AG04449 (cell line): ENCODE data around the gene RPTN.

Source experiments
- CTCF ChIA-PET: fragments of 350-600 bp; formaldehyde crosslinking; extraction: SDS; loops from one replicate; lab custom pipeline; 2021; ENCODE audit warnings: antibody characterized with exemption; lab: Yijun Ruan, JAX
- POLR2A ChIA-PET: fragments of 400-600, 350-600 bp; formaldehyde crosslinking; extraction: SDS; loops from one replicate; lab custom pipeline; 2020; ENCODE audit warnings: antibody characterized with exemption, inconsistent platforms; lab: Yijun Ruan, JAX
- DNase-seq: peaks from one replicate; pipeline ENCODE4 v3.0.0-alpha.2; 2010; ENCODE audit warnings: low read depth, low spot score
- H3K4me3 ChIP-seq: 2 replicates; pipeline ENCODE4 v1.5.1; 2011; ENCODE audit warnings: low read depth, mild to moderate bottlenecking, control low read depth, low read length
- TF ChIP-seq, protein P1 (sequence below): IDR thresholded peaks from one replicate; pipeline ENCODE4 v1.5.1; 2011; ENCODE audit warnings: mild to moderate bottlenecking, moderate library complexity, low read length, control low read depth, inconsistent platforms; ENCODE audit not compliant: insufficient read depth; ENCODE audit errors: missing control alignments

Gene RPTN

DNA sequence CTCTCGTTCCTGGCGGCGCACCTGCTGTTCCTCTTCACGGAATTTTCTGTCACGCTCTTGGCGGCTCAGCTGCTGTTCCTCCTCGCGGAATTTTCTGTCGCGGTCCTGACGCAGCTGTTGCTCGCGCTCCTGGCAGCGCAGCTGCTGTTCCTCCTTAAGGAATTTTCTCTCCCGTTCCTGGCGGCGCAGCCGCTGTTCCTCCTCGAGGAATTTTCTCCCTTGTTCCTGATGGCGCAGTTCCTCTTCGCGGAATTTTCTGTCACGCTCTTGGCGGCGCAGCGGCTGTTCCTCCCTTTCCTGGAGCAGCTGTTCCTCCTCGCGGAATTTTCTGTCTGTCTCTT, 50.2 kb downstream of the RPTN start:
- H3K4me3 ChIP-seq: peak overlapping the region; percentile 52; the same call in 1 of the 2 replicates
- CTCF ChIA-PET: interaction anchor here (1.3 to 2.1 kb wide), 2 partner anchors 74 to 77 kb away, joined by 3 to 7 read pairs; no protein-coding TSS in a partner anchor
- no peak for DNase-seq
- TF ChIP-seq, protein P1, sequence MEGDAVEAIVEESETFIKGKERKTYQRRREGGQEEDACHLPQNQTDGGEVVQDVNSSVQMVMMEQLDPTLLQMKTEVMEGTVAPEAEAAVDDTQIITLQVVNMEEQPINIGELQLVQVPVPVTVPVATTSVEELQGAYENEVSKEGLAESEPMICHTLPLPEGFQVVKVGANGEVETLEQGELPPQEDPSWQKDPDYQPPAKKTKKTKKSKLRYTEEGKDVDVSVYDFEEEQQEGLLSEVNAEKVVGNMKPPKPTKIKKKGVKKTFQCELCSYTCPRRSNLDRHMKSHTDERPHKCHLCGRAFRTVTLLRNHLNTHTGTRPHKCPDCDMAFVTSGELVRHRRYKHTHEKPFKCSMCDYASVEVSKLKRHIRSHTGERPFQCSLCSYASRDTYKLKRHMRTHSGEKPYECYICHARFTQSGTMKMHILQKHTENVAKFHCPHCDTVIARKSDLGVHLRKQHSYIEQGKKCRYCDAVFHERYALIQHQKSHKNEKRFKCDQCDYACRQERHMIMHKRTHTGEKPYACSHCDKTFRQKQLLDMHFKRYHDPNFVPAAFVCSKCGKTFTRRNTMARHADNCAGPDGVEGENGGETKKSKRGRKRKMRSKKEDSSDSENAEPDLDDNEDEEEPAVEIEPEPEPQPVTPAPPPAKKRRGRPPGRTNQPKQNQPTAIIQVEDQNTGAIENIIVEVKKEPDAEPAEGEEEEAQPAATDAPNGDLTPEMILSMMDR: no peak
- POLR2A ChIA-PET: no interaction called here

DNA sequence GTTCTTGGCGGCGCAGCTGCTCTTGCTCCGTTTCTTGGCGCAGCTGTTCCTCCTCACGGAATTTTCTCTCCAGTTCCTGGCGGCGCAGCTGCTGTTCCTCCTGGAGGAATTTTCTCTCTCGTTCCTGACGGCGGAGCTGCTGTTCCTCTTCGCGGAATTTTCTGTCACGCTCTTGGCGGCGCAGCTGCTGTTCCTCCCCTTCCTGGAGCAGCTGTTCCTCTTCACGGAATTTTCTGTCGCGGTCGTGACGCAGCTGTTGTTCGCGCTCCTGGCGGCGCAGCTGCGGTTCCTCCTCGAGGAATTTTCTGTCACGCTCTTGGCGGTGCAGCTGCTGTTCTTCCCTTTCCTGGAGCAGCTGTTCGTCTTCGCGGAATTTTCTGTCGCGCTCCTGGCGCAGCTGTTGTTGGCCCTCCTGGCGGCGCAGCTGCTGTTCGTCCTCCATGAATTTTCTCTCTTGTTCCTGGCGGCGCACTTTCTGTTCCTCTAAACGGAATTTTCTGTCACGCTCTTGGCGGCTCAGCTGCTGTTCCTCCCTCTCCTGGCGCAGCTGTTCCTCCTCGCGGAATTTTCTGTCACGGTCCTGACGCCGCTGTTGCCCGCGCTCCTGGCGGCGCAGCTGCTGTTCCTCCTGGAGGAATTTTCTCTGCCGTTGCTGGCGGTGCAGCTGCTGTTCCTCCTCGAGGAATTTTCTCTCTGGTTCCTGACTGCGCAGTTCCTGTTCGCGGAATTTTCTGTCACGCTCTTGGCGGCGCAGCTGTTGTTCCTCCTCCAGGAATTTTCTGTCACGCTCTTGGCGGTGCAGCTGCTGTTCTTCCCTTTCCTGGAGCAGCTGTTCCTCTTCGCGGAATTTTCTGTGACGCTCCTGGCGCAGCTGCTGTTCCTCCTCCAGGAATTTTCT, 50.8 kb downstream of the RPTN start:
- POLR2A ChIA-PET: no interaction called here
- no peak for DNase-seq

DNA sequence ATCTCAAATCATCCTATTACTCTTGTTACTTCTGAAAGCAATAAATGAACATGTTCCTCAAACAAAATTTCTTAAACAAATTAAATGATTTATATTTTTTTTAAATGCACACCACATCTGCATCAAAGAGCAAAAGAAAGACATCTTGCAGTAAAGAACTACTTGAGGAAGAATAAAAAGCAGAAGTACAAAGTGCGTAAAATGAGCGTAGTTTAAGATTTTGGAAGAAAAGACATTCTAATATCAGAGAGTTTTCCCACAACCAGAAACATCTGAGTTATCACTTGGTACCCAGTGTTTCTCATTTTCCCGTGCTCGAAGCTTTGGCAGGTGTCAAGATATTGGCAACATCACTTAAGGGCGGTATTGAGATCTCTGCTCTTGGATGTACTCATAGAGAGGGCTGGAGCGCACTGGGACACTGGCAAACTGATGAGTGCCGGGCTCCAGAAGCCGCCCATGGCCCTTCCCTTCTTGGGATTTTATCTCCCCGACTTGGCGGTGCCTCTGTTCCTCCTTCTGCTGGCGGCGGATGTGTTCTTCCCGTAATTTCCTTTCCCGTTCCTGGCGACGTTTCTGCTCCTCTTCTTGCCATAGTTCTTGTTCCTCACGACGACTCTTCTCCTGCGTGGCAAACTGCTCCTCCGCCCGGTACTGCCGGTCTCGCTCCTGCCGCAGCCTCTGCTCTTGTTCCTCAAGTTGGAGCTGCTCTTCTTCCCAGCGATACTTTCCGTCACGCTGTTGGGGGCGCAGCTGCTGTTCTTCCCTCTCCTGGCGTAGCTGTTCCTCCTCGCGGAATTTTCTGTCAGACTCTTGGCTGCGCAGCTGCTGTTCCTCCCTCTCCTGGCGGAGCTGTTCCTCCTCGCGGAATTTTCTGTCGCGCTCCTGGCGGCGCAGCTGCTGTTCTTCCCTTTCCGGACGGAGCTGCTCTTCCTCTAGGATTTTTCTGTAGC, 51.7 kb downstream of the RPTN start:
- TF ChIP-seq, protein P1: no peak
- peak overlapping the region; percentile 38 for H3K4me3 ChIP-seq
- ChIA-PET POLR2A (no interaction called here), CTCF (interaction anchor here (1.5 kb wide), 1 partner anchor 54 kb away, joined by 6 read pairs; no protein-coding TSS in a partner anchor)
- DNase-seq: no peak

More for the DNA sequence above, 50.8 kb downstream of the RPTN start:
- TF ChIP-seq, protein P1: no peak
- CTCF ChIA-PET: interaction anchor here (0.7 to 1.5 kb wide), 2 partner anchors 16 to 55 kb away, joined by 3 to 6 read pairs; no protein-coding TSS in a partner anchor
- peak overlapping the region; percentile 38 for H3K4me3 ChIP-seq

DNA sequence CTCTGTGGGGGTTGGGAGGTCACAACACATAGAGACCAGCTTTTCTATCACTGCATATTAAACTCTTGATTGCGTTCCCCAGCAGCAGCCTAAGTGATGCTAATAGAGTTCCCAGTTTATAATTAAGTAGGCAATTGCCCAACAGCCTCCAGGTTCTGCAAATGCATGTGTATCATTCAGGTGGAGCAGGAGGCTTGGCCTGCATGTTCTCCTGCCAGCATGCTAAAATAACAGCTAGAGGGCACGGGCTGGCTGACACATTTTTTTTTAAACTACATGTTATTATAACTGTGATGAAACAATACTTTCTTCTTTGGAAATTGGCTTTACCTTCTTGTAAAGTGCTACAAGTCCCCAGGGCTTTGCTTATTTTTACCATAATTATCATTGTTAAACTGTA, 54.2 kb downstream of the RPTN start:
- POLR2A ChIA-PET: no interaction called here
- CTCF ChIA-PET: no interaction called here
- DNase-seq: no peak
- TF ChIP-seq, protein P1: no peak
- H3K4me3 ChIP-seq: no peak overlapping the region
